NCI-H1092 treated with DMSO at 0.1 percent for 48 hours (cell line): ENCODE results near the gene ZDHHC7.

Experiments
- DNase-seq: peaks from one replicate; lab custom pipeline; 2025; lab: John Stamatoyannopoulos, UW

The ZDHHC7 gene

DNA sequence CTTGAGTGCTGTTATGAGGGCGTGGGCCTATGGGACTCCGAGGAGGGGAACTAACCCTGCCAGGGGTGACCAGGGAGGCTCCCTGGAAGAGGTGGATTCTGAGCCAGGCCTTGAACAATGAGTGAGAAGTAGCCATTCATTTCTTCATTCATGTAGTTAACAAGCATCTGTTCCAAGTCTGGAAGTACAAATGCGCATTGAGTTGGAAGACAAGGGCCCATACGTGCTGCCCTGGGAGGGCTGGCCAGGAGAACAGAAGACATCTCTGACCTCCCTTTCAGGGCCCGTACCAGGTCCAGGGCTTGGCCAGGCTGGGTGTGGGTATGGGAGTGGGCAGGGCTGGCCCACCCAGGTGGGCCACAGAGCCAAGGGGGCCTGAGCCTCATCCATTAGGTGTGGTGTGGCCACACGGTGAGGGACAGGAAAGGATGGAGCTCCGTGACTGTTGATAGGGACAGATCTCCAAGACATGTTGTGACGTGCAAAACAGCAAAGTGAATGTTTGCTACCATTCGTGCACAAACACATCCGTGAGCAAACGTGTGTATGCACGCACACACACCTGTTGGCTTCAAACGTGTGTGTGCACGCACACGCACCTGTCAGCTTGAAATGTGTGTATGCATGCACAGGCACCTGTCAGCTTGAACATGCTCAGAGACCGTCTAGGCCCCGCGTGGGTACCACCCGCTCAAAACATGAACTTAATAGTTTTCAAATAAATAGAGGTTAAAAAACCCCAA is 46.8 kb downstream of the ZDHHC7 start:
- no peak for DNase-seq

DNA sequence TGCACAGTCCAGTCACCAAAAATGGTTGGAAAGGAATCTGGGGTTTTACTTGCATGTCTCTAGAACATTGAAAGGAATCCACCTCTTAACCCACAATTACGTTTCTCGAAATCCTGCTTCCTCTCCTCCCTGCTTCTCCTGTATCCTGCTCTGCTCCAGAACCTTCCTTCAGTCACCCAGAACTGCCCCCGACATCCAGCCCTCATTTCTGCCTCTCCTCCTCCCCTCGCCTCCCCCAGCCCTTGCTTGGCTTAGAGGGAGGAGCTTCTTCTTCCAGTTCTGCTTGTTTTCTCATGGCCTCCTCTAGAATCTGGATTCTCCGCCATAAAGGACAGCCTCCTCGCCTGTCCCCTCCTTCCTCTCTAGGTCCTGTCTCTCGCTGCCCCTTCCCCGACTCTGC is 48.3 kb downstream of the ZDHHC7 start:
- DNase-seq = no peak

DNA sequence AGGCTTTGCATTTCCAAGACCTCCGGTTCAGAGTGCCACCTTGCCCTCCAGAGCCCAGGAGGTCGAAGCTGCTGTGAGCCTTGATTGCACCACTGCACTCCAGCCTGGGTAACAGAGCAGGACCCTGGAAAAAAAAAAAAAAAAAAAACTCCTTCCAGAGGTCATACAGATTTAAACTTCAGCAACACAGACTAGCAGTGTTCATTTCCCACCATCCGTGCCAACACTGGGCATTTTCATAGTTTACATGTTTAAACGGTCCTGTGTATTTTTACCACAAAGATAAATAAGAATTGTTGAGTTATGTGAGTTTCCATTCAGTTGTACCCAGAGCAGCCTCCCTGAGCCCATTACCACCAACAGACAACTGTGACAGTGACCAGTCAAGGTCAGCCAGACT is 50.4 kb downstream of the ZDHHC7 start:
- no peak for DNase-seq

DNA sequence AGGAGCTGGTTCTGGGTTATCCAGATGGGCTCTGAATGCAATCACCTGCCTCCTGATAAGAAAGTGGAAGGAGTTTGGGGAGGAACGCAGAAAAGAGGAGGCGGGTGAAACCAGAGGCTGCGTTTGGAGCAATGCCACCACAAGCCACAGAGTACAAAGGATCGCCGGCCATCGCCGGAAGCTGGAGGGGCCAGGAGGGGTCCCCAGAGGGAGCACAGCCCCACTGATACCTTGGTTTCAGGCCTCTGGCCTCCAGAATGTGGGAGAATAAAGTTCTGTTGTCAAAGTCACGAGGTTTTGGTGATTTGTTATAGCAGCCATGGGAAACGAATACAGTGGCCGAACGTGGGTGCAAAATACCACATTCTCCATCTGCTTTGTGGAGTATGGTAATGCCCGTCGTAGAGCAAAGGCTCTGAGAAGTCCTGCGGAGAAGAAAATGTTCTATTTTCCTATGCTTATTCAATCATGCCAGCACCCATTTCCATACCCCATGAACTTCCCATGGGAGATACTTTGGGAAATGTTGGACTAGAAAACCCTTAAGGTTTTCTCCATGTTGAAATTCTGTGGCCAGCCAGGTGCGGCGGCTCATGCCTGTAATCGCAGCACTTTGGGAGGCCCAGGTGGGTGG is 51.4 kb downstream of the ZDHHC7 start:
- DNase-seq = no peak

DNA sequence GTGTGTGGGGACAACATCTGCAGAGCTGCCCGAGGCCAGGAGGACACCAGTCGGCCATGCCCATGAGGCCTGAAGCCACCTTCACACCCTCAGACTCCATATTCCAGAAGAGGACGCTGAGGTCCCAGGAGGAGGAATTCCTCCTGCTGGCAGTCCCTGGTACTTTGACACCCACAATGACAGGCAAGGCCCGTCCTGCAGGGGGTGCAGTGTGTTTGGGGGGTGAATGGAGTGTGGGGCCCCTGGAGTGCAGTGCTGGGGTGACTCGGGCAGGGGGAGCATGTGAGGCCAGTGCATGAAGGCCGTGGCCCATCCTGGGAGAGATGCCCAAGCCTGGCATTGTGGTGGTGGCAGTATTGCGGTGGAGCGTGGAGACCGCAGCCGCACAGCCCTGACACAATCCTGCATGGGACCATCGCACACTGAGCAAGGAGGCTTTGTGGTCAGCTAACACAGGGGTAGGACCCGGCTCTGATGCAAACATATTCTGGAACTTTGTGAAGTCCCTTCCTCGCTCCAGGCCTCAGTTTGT is 52.2 kb downstream of the ZDHHC7 start:
- no peak for DNase-seq

DNA sequence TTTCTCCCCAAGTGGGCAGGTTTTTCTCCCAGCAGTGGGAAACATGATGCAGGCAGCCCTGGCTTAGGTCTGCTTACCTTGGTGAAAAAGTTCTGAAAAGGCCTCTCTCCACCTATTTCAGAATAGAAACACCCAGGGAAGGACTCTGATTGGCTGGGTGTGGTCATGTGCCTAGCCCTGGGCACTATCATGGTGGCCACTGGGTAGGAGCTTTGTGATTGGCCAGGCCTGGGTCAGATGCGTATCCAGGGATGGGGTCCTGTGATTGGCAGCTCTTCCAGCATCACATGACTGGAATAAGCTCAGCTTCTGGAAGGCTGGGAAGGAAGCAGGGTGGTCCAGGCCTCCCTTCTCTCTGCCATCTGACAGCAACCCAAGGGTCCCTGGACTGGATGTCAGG is 53.5 kb downstream of the ZDHHC7 start:
- no peak for DNase-seq

DNA sequence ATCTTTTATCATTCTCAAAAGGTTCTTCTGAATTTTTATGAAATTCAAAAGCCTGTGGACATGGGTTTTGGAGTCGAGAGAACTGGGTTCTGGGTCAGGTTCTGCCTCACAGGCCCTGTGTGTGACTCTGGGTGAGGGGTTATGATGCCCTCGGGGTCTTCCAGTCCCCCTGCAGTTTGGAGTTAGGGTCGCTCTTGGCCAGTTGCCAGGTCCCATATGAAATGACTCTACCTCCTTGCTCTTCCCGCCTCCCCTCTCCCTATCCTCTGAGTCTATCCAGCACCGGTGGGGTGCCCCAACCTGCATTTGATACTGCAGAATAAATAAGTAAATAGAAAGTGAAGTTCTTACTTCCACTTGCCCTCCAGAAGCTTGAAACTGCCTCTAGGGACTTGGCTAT is 54.1 kb downstream of the ZDHHC7 start:
- no peak for DNase-seq

DNA sequence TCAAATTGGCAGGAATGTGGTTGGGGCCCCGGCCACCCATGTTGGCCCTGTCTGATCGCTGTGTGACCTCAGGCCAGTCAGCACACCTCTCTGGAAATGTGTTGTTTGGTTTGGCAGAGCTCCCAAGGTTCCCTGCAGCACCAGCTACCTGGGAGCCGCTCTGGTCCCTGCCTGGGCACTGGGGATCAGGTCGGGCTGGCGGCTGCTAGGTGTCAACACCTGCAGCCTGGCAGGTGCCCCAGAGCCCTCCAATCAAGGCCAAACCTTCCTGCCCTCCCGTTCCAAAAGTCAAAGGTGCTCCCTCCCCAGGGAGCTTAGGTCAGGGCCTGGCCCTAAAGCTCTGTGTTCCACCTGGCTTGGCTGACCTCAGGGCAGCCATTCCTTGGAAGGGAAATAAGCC is 55.9 kb downstream of the ZDHHC7 start:
- DNase-seq = no peak

DNA sequence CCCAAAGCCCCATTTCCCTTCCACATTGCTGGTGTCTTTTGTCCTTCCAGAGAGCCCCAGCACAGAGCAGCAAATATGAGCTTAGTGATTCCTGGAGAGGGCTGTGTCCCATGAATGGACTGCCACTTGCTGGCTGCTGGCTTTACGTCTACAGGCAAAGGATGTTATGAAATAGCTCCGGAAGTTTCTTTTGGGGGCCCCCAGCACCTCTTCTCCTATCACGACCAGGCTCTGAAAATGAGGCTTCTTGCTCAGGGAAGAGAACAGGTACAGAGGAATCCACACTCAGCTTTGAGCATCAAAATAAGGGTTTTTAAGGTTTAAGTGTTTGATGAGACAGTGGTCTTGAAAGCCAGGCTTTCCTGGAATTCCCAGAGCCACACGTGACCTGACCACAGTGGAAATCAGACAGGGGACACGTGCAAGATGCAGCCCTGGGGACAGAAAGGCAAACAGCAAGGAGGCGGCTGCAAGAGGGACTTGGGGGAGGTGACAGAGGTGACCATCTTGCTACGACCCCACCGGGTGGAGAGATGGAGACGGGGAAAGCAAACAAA is 58.1 kb downstream of the ZDHHC7 start:
- DNase-seq = no peak

DNA sequence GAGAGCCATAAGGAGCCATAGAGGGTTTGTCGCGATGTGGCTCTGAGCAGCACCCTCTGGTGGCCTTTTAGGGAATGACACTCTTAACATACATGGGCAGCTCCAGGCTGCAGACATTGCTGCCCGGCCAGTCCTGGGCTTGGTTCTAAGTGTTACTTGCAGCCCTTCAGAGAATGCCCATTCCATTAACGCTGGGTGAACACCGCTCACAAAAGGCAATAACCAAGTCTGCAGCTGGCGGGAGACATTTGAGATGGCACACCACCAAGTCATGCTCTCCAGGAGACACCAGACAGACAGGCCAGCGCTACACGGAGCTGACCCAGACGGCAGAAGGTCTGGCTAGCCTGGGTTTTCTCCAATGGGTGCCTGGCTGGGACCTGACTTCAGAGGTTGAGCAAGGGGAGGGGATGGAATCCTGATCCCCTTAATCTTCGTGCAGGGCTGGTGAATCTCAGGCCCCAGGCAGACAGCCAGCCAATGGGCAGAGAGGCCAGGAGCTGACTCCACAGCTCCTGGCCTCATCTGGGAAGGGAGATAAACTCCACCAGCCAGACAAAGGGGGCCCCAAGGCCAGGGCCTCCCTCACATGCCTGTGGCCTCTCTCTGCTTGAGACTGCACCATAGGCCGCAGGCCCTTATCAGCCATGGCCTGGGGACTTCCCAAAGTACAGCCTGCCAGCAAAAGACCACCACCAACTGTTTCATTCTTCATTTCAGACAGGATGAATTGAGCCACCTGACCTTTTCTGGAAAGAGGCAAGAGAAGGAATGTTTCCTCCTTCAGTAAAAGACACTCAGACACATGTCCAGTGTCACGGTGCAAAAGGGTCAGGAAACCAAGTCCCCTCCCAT is 58.8 kb downstream of the ZDHHC7 start:
- DNase-seq = peak; percentile 76

DNA sequence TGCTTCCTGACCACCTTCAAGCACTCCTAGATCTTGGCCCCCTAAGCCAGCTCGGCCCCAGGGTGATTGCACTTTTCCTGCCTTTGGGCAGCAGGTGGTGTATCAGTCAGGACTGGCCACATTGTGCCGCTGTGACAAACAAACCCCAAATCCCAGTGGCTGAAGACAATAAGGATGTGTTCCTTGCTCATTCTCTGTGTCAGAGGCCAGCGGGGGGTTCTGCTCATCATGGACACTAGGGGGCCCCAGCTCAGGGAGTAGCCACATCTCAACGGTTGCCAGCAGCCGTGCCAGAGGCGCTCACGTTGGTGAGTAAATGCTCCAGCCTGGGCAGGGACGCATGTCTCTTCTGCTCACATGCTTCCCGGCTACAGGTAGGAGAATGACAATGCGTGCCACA is 60.4 kb downstream of the ZDHHC7 start:
- DNase-seq = no peak

DNA sequence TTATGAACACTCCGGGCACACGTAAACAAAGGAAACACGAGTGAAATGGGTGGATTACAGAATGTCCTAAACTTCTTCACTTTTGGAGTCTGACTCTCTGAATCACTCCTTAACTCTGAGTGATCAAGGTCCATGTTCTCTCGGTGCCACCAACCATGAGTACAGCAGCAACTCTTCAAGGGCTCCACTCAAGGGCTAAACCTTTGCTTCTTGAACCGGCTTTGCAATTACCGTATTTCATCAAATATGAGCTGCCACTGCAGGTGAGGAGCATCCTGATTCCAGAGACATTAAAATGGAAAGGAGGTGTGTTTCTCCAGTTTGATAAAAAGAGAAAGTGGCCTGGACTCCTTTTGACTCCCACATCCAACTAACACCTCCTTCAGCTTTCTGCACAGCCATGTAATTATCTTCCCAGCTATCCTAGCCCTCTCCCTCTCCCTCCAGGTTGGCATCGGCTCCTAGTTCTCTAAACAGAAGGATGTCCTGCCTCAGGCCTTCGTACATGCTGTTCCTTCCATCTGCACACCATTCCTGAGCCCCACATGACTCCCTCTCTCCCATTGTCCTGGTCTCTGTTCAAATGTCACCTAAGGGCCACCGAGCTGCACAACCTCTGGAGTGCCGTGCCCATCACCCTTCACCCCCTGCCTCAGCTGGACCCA is 61.4 kb downstream of the ZDHHC7 start:
- DNase-seq = no peak

DNA sequence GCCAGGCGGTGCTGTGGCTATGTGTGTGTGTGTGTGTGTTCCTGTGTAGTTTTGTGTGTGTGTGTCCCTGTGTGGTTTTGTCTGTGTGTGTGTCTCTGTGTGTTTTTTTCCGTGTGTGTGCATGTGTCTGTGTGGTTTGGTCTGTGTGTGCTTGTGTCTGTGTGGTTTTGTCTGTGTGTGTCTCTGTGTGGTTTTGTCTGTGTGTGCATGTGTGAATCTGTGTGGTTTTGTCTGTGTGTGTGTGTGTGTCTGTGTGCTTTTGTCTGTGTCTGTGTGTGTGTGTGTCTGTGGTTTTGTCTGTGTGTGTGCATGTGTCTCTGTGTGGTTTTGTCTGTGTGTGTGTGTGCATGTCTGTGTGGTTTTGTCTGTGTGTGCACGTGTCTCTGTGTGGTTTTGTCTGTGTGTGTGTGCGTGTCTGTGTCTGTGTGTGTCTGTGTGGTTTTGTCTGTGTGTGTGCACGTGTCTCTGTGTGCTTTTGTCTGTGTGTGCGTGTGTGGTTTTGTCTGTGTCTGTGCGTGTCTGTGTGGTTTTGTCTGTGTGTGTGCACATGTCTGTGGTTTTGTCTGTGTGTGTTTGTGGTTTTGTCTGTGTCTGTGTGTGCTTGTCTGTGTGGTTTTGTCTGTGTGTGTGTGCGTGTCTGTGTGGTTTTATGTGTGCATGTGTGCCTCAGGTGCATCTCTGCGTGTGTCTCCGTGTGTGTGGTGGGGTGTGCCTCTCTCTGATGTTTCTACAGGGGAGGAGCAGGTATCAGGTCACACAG is 62.3 kb downstream of the ZDHHC7 start:
- no peak for DNase-seq

DNA sequence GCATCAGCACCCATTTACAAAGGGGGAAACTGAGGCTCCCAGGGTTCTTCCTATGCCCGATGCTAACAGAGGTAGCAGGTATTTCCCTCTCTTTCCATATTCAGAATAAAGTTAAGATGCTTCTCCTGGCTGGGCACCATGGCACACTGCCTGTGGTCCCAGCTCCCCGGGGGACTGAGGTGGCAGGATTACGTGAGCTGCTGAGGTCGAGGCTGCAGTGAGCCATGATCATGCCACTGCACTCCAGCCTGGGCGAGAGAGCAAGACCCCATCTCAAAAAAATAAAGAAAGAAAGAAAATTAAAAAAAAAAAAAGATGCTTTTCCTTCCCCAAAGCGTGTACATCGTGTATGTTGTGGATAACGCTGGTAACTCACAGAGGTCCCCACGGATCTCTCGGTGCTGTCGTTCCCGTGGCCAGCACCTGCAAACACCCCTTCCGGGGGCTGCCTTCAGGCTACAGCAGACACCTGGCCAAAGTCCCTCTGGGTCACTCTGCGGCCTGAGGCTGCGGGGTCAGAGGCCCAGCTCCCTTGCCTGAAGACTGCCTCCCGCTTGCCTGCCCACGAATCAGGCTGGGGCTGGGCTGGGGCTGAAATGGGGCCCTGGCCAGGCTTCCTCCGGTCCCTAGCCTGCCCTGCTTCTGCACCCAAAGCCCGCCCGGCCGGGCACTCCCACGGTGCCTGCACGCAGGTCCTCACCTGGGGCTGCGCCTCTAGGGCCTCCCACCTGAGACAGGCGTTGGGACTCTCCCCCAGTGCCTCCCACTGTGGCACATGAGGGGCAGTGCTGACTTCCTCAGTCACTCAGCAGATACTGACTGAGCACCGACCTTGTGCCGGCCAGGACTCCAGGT is 63.1 kb downstream of the ZDHHC7 start:
- DNase-seq = no peak

DNA sequence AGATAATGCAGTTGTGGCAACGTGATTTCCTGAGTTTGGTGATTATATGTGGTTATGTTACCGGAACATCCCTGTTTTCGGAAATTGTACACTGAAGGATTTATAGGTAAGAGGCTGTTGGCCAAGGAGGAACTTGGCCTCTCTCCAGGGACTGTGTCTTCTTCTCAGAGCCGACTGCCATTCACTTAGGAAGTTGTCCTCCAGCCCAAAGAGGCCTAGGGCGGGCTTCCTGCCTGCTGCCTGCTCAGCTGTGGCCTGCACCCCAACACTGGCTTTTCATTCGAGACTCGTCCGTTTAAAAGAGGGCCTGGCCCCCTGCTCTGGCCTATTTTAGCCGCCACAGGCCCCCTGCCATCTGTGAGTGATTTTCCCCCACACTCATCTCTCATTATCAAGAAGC is 64.3 kb downstream of the ZDHHC7 start:
- no peak for DNase-seq

DNA sequence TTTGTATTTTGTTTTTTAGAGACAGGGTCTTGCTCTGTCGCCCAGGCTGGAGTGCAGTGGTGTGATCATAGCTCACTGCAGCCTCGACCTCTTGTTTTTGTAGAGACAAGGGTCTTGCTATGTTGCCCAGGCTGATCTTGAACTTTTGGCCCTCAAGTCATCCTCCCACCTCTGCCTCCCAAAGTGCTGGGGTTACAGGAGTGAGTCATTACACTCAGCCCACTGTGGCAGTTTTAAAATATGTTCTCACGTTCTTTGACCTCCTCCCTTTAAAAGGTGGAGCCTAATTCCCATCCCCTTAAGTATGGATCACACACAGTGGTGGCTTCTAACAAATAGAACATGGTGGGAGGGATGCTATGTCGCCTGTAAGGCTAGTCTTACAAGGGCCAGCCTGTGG is 67.7 kb downstream of the ZDHHC7 start:
- DNase-seq = no peak

DNA sequence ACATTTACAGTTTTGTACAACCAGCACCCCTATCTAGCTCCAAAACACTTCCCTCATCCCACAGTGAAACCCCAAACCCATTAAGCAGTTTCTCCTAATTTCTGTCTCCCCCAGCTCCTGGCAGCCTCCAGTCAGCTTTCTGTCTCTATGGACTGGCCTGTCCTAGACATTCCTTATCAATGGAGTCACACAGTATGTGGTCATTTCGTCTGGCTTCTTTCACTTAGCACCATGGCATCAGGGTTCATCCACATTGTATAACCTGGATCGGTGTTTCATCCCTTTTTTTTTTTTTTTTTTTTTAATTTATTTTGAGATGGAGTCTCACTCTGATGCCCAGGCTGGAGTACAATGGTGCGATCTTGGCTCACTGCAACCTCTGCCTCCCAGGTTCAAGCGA is 68.5 kb downstream of the ZDHHC7 start:
- DNase-seq = no peak

DNA sequence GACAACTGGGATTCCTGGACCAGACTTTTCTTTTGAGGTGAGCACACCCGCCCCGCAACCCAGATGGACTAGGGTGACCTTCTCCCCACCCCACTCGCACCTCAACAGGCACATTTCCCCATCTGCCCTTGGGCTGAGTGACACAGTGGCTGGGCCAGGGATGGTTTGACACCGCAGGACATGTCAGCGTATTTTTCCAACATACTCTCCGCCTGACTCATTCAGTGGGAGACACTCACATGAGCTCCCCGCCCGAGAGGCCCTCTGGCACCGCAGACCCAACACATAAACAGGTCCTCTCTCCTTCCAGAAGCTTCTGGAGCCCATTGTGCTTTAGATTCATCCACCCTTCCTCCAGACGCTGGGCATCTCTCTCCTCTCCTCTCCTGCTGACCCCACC is 69.4 kb downstream of the ZDHHC7 start:
- no peak for DNase-seq

DNA sequence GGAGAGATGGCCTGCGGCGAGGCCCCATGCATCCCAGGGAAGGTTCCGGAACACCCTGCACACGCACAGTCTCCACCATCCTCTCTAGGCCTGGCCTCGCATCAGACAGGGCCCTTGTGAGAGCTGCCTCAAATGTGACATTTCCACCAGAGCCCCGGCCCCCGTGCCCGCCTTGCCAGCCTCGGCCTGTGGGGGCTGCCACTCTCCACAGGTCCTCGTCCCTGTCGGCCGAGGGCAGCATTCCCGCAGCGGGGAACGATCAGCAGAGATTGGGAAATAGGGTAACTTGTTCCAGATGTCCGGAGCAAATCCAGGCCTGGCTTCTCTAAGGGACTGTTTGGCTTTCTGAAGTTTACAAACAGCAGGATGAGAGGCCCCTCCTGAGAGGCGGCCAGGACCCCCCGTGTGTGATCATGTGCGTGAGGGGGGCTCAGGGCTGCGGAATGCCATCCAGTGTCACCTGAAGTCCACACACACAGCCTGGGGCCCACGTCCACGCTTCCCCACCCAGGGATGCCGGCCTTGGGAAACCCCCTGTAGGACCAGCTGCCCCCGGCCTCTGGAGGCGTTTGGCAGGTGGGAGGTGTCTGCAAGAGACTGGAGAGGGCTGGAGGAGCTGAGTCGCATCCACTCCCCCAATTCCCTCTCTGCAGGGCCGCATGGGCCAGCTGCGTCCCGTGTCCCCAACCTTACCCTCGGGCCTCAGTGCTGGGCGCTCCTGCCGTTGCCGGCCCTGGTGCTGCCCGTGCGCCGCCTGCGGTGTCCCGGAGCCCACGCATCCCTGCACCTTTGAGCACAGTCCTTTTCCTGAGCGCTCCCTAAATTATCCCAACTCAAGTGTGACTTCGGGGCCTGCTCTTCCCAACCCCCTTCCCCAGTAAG is 70.4 kb downstream of the ZDHHC7 start:
- DNase-seq = no peak
